Ishikawa (cell line): ENCODE measurements around the gene GPC6.

Experiments
- CEBPB ChIP-seq: IDR thresholded peaks from 2 replicates; pipeline ENCODE4 v1.6.1; 2012
- CREB1 ChIP-seq: IDR thresholded peaks from 2 replicates; pipeline ENCODE4 v1.6.1; 2012; ENCODE audit warnings: low read depth
- EGR1 ChIP-seq: IDR thresholded peaks from 2 replicates; pipeline ENCODE4 v1.6.1; 2012
- EP300 ChIP-seq: IDR thresholded peaks from 2 replicates; pipeline ENCODE4 v1.6.1; 2012; ENCODE audit warnings: borderline replicate concordance
- FOXM1 ChIP-seq: IDR thresholded peaks from 2 replicates; pipeline ENCODE4 v1.6.1; 2012; ENCODE audit warnings: low read depth, borderline replicate concordance
- NFIC ChIP-seq: IDR thresholded peaks from 2 replicates; pipeline ENCODE4 v1.6.1; 2012
- RAD21 ChIP-seq: IDR thresholded peaks from 2 replicates; pipeline ENCODE4 v1.6.1; 2012; ENCODE audit warnings: low read depth
- TAF1 ChIP-seq: IDR thresholded peaks from 2 replicates; pipeline ENCODE4 v1.6.1; 2012; ENCODE audit warnings: low read depth, mild to moderate bottlenecking
- TCF12 ChIP-seq: IDR thresholded peaks from 2 replicates; pipeline ENCODE4 v1.6.1; 2012; ENCODE audit warnings: low read depth
- TEAD4 ChIP-seq: IDR thresholded peaks from 2 replicates; pipeline ENCODE4 v1.6.1; 2012
- YY1 ChIP-seq: IDR thresholded peaks from 2 replicates; pipeline ENCODE4 v1.6.1; 2012; ENCODE audit warnings: low read depth
- ZBTB7A ChIP-seq: IDR thresholded peaks from 2 replicates; pipeline ENCODE4 v1.6.1; 2012; ENCODE audit warnings: low read depth
- TF ChIP-seq, protein P1 (sequence below): IDR thresholded peaks from 2 replicates; pipeline ENCODE4 v1.6.1; 2012
- TF ChIP-seq, protein P2 (sequence below): IDR thresholded peaks from 2 replicates; pipeline ENCODE4 v1.6.1; 2012; ENCODE audit warnings: low read depth, mild to moderate bottlenecking
- TF ChIP-seq, protein P3 (sequence below): IDR thresholded peaks from 2 replicates; pipeline ENCODE4 v1.6.1; 2012

GPC6 gene

DNA sequence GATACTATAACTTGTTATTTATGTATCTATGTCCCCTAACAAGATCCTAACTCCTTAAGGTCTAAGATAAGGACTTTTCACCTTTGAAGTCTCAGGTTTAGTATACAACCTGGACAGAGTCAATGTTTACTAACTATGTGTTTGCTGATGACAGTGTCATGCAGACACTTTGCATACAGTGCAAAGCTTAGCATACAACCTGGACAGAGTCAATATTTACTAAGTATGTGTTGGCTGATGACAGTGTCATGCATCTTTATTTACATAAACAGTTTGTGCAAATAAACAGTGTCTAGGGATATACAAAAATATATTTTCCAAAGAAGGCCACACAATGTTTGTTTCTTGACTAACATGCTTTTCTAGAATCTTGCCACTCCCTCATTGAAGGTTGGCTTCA lies 1218.2 kb downstream of the GPC6 start:
- TF ChIP-seq CEBPB (no peak), TEAD4 (no peak)
- TF ChIP-seq, protein P1, sequence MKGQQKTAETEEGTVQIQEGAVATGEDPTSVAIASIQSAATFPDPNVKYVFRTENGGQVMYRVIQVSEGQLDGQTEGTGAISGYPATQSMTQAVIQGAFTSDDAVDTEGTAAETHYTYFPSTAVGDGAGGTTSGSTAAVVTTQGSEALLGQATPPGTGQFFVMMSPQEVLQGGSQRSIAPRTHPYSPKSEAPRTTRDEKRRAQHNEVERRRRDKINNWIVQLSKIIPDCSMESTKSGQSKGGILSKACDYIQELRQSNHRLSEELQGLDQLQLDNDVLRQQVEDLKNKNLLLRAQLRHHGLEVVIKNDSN = no peak

DNA sequence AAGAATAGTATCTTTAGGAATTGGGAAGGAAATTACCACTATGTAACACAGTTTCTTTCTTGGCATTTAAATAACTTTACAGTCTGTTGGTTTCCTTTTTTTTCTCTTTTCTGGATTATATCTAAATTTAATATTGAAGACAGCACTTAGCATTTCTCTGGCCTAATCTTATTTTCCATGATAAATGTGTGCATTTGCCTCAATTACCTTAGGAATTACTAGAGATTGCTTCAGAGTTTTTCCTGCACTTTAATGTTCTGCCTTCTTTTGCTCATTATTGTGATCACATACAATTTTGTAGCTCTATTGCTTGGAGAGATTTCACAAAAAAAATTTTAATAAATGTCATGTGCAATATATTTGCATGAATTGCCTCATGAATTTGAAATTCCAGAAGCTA lies 1227.7 kb downstream of the GPC6 start:
- TF ChIP-seq, protein P1 = no peak
- no peak for TF ChIP-seq ZBTB7A
- TF ChIP-seq TEAD4 = no peak
- TF ChIP-seq TCF12 = no peak
- TF ChIP-seq EGR1 = no peak
- TF ChIP-seq EP300 = no peak
- no peak for TF ChIP-seq RAD21
- no peak for TF ChIP-seq CEBPB
- no peak for TF ChIP-seq NFIC
- no peak for TF ChIP-seq YY1
- TF ChIP-seq TAF1 = no peak
- no peak for TF ChIP-seq CREB1
- TF ChIP-seq, protein P2, sequence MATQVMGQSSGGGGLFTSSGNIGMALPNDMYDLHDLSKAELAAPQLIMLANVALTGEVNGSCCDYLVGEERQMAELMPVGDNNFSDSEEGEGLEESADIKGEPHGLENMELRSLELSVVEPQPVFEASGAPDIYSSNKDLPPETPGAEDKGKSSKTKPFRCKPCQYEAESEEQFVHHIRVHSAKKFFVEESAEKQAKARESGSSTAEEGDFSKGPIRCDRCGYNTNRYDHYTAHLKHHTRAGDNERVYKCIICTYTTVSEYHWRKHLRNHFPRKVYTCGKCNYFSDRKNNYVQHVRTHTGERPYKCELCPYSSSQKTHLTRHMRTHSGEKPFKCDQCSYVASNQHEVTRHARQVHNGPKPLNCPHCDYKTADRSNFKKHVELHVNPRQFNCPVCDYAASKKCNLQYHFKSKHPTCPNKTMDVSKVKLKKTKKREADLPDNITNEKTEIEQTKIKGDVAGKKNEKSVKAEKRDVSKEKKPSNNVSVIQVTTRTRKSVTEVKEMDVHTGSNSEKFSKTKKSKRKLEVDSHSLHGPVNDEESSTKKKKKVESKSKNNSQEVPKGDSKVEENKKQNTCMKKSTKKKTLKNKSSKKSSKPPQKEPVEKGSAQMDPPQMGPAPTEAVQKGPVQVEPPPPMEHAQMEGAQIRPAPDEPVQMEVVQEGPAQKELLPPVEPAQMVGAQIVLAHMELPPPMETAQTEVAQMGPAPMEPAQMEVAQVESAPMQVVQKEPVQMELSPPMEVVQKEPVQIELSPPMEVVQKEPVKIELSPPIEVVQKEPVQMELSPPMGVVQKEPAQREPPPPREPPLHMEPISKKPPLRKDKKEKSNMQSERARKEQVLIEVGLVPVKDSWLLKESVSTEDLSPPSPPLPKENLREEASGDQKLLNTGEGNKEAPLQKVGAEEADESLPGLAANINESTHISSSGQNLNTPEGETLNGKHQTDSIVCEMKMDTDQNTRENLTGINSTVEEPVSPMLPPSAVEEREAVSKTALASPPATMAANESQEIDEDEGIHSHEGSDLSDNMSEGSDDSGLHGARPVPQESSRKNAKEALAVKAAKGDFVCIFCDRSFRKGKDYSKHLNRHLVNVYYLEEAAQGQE = no peak

DNA sequence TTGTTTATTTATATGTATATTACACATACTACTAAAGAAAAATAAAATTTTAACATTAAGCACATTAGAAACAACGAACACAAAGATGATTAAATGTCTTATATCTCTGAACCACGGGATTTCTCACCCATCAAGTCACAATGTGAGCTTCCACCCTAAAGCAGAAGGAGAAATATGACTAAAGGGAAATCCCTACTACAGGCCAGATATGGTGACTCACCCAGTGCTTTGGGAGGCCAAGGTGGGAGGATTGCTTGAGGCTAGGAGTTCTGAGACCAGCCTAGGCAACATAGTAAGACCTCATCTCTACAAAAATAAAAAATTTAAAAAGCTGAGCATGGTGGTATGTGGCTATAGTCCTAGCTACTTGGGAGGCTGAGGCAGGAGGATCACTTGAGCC lies 1228.3 kb downstream of the GPC6 start:
- TF ChIP-seq CEBPB = no peak
- TF ChIP-seq, protein P1 = no peak
- no peak for TF ChIP-seq RAD21
- TF ChIP-seq EP300 = no peak
- no peak for TF ChIP-seq TEAD4
- TF ChIP-seq TCF12 = no peak
- no peak for TF ChIP-seq NFIC
- TF ChIP-seq, protein P3, sequence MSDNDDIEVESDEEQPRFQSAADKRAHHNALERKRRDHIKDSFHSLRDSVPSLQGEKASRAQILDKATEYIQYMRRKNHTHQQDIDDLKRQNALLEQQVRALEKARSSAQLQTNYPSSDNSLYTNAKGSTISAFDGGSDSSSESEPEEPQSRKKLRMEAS = no peak
- TF ChIP-seq, protein P2 = no peak
- TF ChIP-seq CREB1 = no peak
- TF ChIP-seq ZBTB7A = no peak
- no peak for TF ChIP-seq EGR1
- no peak for TF ChIP-seq TAF1
- TF ChIP-seq YY1 = no peak
- no peak for TF ChIP-seq FOXM1

DNA sequence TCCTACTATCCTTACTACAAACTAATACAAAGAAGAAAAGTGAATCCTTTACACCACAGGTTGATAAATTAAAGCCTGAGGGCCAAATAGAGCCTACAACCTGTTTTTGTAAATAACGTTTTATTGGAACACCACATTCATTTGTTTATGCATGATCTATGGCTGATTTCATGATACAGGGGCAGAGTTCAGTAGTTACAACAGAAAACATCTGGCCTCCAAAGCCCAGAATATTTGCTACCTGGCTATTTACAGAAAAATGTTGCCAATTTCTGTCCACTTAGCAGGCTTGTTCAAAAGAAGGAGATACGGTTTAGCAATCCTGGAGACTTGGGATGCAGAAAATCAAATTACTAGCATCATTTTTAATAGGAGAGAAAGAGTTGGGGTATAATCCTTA lies 1228.8 kb downstream of the GPC6 start:
- TF ChIP-seq, protein P2 = no peak
- TF ChIP-seq TAF1 = no peak
- no peak for TF ChIP-seq TCF12
- no peak for TF ChIP-seq NFIC
- TF ChIP-seq, protein P1 = no peak
- no peak for TF ChIP-seq RAD21
- TF ChIP-seq EGR1 = no peak
- TF ChIP-seq TEAD4 = no peak
- no peak for TF ChIP-seq CREB1
- no peak for TF ChIP-seq CEBPB
- no peak for TF ChIP-seq FOXM1
- TF ChIP-seq YY1 = no peak
